HCT116 (cell line): ENCODE results near the gene COL4A4. TPM values are rescaled to one million over a fixed set of nuclear protein-coding genes. Genes with fewer than 3 reads are reported as not detected.

ENCODE experiments used
- CEBPB ChIP-seq: IDR thresholded peaks from 2 replicates; pipeline ENCODE4 v1.6.1; 2012; ENCODE audit warnings: low read depth
- CTCF ChIP-seq, 3 experiments: fragments of 200-600 bp in 1 of 3; sonication (generic) in 1 of 3; IDR thresholded peaks in 2 of 3; conservative IDR thresholded peaks in 1 of 3; 2 replicates each; pipeline ENCODE4 v1.5.1; 2012 to 2017; ENCODE audit warnings: low read depth in 2 of 3, low read length in 2 of 3, antibody characterized with exemption in 1 of 3, borderline replicate concordance in 1 of 3, control low read depth in 1 of 3, mild to moderate bottlenecking in 1 of 3, mixed read lengths in 1 of 3, mixed run types in 1 of 3, moderate library complexity in 1 of 3; ENCODE audit not compliant: insufficient read depth in 1 of 3
- EGR1 ChIP-seq: IDR thresholded peaks from 2 replicates; pipeline ENCODE4 v1.6.1; 2012; ENCODE audit warnings: low read depth
- EZH2phosphoT487 ChIP-seq: fragments of 200-600 bp; IDR thresholded peaks from 2 replicates; pipeline ENCODE4 v1.6.1; 2018; ENCODE audit warnings: antibody characterized with exemption, borderline replicate concordance
- JUND ChIP-seq: IDR thresholded peaks from 2 replicates; pipeline ENCODE4 v1.6.1; 2012
- POLR2A ChIP-seq: IDR thresholded peaks from 2 replicates; pipeline ENCODE4 v1.7.0; 2011; ENCODE audit warnings: borderline replicate concordance; ENCODE audit not compliant: insufficient read depth, insufficient read length; ENCODE audit errors: extremely low read depth
- POLR2AphosphoS5 ChIP-seq: IDR thresholded peaks from 2 replicates; pipeline ENCODE4 v1.6.1; 2011; ENCODE audit warnings: mild to moderate bottlenecking, low read depth, low read length, moderate library complexity
- RAD21 ChIP-seq: IDR thresholded peaks from 2 replicates; pipeline ENCODE4 v1.6.1; 2012; ENCODE audit warnings: low read depth, mild to moderate bottlenecking
- REST ChIP-seq: IDR thresholded peaks from 2 replicates; pipeline ENCODE4 v1.6.1; 2012; ENCODE audit warnings: low read depth
- SIN3A ChIP-seq: IDR thresholded peaks from 2 replicates; pipeline ENCODE4 v1.6.1; 2012; ENCODE audit warnings: low read depth
- YY1 ChIP-seq: IDR thresholded peaks from 2 replicates; pipeline ENCODE4 v1.6.1; 2011; ENCODE audit warnings: low read length, low read depth, moderate library complexity, mild to moderate bottlenecking; ENCODE audit not compliant: insufficient replicate concordance; ENCODE audit errors: extremely low read depth
- total RNA-seq: library from RNA; stranded (reverse); gene quantifications from one replicate; pipeline ENCODE4 v1.2.1, GENCODE V29; 2021; ENCODE audit not compliant: unreplicated experiment

COL4A4 gene
- total RNA-seq, 1 experiment from 2014 or later = 5.9 TPM

GRCh38 chr2:226963528-226963927 is 200.5 kb downstream of the COL4A4 start (continued):
- TF ChIP-seq REST (no peak), POLR2A (no peak), EZH2phosphoT487 (no peak), CEBPB (no peak), POLR2AphosphoS5 (no peak), JUND (peak; percentile 64), YY1 (no peak), SIN3A (no peak), CTCF (IDR thresholded peaks at IDR 0.05 in 2 of 3, conservative IDR thresholded peaks at IDR 0.05 in 1 of 3; ENCODE audit: borderline replicate concordance in 1 of 3, insufficient read depth in 1 of 3, low read depth in 2 of 3, low read length in 2 of 3) (no peak), EGR1 (no peak), RAD21 (no peak)
